HG03378 (cell line): Measurements from ENCODE around the gene BACE2.
"Not testable (repeated sequence)": the region's sequence is repeated elsewhere in the genome, so short reads cannot be mapped to it uniquely, and the experiment has no call there.

Experiments
- ATAC-seq: cut with Tn5 transposase; IDR thresholded peaks from one replicate; pipeline ENCODE4 v1.9.1; 2021; ENCODE audit warnings: mild to moderate bottlenecking, moderate library complexity; ENCODE audit not compliant: unreplicated experiment

The BACE2 gene

DNA sequence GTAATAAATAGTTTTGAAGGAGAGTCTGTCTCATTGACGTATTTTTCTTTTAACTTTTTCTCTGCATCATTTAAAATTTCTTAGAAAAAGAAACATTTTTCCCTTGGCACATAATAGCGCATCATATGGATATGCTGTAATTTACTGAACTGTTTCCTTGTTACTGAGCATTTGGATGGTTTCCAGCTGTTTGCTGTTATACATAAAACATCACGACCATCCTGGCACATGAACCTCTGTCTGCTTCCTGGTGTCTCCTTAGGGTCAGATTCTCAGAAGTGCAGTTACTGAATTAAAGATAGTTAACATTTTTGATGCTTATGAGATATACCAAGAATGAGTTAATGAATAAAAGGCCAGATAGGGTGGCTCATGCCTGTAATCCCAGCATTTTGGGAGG, 67.2 kb downstream of the BACE2 start:
- no peak for ATAC-seq

DNA sequence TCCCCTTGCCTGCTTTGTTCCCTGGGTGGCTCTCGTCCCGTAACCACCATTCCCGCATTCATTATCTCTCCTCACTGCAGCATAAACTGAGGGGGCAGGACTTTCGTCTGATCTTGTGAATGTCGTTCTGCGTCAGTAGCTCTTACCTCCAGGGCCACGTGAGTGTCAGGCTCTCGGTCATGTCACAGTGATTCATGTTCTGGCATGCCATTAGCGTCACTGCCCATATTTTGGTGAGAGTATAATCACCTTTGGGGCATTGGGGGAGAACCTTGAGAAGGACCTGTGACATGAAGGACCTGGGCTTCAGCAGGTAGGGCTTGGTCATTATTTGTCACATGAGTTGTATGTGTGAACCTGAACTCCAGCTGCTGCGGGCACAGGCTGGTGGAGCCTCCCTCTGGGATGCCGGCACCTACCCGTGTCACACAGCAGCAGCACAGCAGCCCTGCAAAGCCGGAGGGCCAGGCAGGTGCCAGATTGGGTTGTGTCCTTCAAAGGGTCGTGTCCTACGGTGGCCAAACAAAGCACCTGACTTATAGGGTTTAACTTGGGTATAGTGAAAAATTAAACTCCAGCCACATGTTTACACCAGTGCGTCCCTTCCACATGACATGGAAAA, 68.5 kb downstream of the BACE2 start:
- no peak for ATAC-seq

DNA sequence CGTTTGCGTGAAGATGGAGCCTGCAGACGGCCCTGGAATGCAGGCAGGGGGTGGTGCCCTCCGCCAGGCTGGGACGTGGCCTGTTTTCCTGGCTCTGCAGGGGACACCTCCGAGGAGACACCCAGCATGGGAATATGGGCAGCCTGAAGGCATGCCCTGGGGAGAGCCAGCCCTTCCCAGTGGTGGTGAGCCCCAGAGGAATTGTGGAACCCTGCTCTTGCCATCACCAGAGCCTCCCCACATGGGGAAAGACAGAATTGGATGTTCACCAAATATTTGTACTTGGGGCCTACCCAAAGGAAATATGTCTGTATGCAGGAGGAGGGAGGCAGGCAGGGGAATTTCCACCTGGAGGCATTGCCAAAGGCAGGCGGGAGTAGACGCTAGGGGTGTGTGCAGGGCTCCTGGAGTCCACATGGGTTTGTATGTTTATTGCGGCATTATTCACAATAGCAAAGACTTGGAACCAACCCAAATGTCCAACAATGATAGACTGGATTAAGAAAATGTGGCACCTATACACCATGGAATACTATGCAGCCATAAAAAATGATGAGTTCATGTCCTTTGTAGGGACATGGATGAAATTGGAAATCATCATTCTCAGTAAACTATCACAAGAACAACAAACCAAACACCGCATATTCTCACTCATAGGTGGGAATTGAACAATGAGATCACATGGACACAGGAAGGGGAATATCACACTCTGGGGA, 70.3 kb downstream of the BACE2 start:
- not testable (repeated sequence) for ATAC-seq

DNA sequence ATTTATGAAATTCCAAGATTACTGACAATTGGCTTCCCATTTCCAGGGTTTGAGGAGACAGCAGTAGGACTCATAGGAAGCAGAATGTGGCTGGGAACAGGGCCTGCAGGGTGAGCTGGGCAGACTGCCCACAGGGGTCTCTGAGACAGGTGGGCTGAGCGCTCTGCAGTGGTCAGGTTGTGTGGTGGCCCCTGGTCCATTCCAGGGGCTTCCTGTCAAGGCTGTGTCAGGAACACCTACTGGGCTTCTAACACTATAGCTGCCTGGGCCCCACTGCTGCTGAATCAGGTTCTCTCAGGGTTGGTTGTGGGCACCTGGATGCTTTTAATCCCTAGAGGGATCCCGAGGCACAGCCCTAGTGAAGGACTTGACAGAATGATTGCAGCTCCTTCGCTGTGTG, 72.1 kb downstream of the BACE2 start:
- ATAC-seq, result no peak

DNA sequence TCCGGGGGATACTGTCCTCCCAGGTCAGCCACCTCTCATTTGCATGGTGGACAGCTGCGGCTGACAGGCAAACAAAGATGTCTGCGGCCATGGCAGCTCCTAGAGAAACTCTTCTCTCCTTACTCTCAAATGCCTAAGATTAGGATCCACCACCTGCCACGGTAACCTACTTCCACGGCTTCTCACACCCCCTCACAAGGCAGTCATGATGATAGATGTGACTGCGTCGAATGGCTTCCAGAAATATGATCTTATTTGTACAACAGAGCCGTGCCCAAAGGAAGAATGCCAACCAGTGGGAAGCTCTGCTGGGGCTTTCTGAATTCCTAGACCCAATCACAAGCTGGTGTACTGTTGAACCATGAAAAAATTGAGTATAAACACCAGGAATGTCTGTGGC, 73.4 kb downstream of the BACE2 start:
- no peak for ATAC-seq

DNA sequence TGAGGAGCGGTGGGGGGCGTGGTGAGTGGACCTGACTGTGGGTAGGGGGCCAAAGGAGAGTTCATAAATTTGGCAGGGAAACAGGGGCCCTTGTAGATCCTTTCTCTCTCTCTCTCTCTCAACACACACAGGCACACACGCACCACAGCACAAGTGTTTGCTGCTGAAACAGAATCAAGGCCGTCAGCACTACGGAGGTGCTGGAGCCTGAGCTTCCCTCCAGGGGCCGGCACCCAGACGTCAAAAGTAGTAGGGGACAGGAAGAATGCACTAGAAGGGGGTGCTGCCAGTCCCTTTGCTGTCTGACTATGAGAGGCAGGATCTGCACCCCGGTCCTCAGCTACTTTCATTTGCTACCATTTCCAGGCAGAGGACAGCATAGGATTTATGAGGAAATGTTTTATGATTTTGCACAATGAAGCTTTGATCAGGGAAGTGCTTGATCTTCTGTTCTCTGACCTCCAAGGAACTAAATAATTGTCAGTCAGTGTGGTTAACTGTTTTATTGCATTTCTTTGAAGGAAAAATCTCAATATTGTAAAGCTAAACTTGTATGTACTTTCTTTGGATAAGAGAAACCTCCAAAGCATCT, 74.4 kb downstream of the BACE2 start:
- no peak for ATAC-seq

DNA sequence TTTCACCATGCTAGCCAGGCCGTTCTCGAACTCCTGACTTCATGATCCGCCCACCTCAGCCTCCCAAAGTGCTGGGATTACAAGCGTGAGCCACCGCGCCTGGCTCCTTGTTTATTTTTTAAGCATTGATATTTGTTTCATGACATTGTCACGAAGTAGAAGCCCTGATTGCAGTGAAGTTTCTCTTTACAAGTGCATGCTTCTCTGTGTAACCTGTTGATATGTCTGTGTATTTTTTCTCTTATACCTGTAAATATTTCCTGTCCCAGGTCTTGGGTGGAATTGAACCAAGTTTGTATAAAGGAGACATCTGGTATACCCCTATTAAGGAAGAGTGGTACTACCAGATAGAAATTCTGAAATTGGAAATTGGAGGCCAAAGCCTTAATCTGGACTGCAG, 75.1 kb downstream of the BACE2 start:
- no peak for ATAC-seq

DNA sequence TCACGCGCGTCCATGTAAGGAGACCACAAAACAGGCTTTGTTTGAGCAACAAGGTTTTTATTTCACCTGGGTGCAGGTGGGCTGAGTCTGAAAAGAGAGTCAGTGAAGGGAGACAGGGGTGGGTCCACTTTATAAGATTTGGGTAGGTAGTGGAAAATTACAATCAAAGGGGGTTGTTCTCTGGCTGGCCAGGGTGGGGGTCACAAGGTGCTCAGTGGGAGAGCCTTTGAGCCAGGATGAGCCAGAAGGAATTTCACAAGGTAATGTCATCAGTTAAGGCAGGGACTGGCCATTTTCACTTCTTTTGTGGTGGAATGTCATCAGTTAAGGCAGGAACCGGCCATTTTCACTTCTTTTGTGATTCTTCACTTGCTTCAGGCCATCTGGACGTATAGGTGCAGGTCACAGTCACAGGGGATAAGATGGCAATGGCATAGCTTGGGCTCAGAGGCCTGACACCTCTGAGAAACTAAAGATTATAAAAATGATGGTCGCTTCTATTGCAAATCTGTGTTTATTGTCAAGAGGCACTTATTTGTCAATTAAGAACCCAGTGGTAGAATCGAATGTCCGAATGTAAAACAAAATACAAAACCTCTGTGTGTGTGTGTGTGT, 76.4 kb downstream of the BACE2 start:
- ATAC-seq, result not testable (repeated sequence)

DNA sequence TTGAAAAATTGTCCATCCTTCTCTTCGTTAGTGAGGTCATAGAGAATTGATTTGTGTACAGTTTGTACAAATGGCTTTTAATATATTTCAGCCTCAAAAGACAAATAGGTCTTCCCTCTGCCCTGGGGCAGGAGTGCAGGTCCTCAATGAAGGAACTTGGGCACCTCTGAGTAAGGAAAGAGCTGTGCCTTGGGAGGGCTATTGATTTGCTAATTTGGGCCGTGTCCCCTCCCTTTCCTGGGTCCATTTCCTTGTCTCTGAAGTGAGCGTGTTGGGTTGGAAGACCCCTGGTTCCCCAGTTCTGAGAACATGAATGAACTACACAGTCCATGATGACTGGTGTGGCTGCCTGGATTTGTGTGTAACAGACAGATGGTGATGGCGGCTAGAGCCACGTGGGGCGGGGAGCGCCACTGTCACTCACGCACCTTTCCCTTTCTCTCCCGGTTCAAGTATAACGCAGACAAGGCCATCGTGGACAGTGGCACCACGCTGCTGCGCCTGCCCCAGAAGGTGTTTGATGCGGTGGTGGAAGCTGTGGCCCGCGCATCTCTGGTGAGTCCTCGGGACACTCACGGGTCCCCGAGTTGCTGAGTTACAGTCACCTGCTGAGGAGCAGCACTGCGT, 77.7 kb downstream of the BACE2 start:
- ATAC-seq, result no peak

DNA sequence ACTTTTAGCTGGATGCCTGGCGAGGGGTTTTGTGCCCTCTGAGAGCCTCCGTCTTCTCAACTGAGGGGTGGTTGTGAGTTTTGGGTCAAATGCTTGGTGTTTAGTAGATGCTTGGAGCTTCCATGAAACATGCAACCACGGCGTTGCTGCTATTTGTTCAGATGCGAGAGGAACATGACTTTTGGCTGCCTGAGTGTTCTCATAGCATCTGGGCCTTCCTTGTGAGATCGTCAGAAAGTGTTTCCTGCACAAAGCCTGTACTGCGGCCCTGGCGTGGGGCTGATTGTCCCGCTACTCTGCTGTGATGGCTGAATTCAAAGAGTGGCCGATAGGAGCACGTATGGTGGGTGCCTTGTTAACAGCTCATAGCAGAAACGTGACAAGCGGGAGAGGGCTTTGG, 78.8 kb downstream of the BACE2 start:
- ATAC-seq, result no peak

DNA sequence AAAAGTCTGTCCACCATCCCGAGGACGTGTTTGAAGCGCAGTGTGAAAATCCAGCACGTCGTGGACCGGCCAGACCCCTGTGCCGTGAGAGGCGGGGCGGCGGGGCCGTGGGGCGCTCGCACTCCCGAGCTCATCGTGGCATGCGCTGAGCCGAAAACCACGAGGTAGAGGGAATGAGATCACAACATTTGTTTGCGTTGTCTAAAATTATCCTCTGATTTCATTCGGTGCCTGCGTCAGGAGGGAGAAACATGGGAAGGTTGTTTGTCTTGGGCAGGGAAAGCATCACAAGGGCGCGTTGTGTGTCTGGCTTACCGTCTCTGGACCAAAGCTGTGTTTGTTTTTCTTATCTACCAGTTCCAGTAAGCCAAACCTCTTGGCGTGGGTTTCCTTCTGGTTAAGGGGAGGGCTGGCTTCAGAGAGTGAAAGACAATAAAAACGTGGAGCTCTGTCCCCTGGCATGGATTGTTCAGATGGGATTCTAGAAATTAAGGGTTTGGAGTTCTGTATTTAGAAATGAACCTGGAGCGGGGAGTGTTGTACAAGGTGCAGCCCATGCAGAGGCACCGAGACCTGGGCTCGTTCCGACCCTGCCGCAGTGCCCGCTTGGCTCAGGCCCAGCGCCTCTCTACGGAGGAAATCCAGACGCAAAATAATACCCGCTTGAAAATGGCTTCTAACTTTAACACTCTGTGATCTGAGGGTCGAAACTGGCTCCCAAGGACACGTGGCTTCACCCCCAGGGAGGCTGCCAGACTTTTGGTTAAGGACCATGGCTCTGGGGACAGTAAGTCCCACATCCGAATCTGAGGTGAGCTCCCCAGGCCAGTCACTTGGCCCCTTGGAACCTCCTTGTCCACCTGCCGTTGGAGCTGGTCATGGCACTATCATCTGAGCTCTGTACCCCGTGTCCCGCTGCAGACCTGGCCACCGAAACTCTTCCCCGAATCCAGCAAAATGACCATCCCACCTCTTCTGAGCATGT, 79.9 kb downstream of the BACE2 start:
- ATAC-seq, result no peak

DNA sequence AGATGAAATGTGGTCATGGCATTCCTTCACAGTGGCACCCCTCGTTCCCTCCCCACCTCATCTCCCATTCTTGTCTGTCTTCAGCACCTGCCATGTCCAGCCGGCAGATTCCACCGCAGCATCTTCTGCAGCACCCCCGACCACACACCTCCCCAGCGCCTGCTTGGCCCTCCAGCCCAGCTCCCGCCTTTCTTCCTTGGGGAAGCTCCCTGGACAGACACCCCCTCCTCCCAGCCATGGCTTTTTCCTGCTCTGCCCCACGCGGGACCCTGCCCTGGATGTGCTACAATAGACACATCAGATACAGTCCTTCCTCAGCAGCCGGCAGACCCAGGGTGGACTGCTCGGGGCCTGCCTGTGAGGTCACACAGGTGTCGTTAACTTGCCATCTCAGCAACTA, 81.5 kb downstream of the BACE2 start:
- ATAC-seq, result no peak

DNA sequence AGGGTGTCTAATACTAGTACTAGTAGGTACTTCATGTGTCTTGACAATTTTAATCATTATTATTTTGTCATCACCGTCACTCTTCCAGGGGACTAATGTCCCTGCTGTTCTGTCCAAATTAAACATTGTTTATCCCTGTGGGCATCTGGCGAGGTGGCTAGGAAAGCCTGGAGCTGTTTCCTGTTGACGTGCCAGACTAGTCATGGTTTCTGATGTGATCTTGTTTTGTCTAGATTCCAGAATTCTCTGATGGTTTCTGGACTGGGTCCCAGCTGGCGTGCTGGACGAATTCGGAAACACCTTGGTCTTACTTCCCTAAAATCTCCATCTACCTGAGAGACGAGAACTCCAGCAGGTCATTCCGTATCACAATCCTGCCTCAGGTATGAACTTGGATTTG, 82.6 kb downstream of the BACE2 start:
- ATAC-seq, result no peak

DNA sequence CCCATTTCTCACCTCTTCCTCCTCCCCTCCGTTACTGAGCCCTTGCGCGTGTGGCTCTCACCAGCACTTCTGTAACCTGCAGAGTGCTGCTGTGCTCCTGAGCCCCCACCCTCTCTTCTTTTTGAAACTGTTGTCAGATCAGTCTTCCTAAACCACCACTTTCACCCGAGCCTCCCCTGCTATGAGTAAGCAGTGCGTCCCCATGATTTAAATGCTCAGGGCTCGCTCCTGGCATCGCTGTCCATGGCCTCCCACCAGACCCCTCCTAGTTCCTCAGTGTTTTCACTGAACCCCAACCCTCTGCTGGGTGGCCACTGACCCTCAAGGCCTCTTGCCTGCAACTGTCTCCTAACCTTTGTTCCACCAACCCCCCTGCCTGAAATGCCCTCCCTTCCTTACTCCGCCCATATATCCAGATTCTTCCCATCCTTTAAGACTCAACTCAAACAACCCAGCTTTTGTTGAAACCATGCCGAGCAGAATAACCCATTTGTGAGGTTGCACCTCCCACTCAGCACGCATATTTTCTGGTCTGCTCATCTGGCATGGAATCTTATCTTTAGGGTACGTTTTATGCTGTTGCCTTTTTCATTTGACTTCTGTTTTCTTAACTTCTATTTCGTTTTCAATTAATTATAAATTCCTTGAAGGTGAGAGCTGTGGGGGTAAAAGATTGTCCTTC, 84.1 kb downstream of the BACE2 start:
- ATAC-seq, result no peak

DNA sequence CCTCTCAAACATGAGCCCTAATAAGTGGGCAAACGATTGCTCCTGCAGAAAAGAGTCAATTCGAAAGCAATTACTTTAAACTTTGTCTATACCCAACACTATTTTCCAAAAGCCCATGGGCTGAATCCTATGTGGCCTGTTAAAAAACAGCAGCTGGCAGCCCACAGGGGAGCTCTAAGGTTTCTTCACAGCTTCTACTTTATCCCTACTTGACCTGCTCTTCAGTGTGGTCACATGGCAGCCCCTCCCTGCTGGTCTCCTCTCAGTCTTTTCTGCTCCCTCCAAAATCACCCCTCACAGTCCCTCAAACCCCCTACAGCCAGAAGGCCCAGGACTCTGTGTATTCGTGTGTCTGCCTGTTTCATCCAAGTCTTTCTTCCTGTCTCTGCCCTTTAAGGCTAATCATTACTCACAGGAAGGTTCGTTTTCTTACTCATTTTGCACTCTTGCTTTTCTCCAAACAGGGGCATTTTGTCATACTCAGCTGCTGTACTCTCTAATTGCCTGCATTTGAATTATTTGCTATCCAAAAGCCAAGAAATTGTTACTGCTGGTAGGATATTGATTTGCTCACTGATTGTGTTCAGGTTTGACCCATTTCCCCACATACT, 86.2 kb downstream of the BACE2 start:
- no peak for ATAC-seq

DNA sequence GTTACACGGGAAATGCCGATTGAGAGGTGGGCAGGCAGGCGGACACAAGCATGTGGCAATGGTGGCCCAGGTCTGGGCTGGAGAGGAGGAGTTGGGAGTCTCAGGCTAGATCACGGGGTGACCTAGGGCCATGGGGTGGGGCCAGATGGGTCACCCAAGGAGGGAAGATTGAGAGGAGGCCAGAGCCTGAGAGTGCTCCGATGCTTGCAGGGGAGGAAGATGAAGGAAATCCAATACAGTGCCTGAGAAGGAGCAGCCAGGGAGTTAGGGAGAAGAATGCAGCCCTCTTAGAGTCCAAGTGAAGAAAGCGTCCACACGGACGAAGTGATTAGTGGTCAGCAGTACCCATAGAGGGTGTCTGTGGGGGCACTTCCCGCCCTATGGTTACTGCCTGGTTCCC, 87.2 kb downstream of the BACE2 start:
- ATAC-seq, result no peak

DNA sequence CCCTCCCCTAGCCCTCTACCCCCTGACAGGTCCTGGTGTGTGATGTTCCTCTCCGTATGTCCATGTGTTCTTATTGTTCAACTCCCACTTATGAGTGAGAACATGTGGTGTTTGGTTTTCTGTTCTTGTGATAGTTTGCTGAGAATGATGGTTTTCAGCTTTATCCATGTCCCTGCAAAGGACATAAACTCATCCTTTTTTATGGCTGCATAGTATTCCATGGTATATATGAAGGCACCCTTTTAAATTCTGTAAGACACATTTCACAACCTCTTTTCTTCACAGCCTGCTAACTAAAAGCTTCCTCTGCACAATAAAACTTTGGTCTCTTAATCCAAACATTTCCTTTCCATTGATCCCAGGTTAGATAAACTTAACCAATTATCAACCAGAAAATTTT, 88.3 kb downstream of the BACE2 start:
- not testable (repeated sequence) for ATAC-seq

DNA sequence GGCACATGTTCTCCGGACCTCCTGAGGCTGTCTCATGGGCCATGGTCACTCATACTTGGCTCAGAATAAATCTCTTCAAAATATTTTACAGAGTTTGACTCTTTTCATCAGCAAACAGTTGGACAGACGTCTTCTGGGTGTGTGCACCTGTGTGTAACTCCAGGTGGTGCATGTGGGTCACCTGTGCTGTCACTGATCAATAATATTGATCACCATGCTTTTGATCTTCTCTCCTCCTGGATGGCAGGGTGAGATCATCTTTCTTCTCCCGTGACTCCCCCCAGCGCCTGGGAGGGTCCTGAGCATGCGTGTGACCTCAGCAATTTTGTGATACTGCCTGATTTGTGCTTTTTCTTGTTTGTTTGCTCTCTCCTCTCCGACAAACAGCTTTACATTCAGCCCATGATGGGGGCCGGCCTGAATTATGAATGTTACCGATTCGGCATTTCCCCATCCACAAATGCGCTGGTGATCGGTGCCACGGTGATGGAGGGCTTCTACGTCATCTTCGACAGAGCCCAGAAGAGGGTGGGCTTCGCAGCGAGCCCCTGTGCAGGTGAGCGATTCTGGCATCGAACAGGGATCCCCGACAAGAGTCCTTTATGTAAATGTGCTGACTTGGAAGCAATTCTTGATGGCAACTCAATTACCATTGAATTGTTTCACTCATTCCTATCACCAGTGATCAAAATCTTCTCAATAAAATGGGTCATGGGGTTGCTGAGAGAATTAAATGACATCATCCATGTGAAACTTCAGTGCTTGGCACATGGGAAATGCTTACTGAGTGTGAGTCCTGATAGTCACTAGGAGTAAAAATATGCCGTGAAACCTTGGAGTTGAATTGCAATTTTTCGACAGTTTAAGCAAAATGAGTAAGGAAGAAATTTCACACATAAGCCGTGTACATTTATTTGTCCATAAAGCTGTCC, 89.1 kb downstream of the BACE2 start:
- no peak for ATAC-seq
